Stimulated activated memory B cell treated with anti-CD40 and anti-IgM and Interleukin-4, amounts not matched to agents 10 μg/mL and 1 μg/mL and 100 μg/mL, for 72 hours (primary cell): ENCODE measurements around the gene GET4.

Experiments used
- ATAC-seq: fragments of 150-1000 bp; cut with Tn5 transposase; 2 replicates; pipeline ENCODE4 v1.10.0; 2021
- H3K27ac Mint-ChIP-seq: one replicate; pipeline ENCODE4 v1.8.0; 2022; ENCODE audit warnings: mild to moderate bottlenecking, mixed read lengths
- H3K27me3 Mint-ChIP-seq: one replicate; pipeline ENCODE4 v1.8.0; 2022; ENCODE audit warnings: mixed read lengths
- H3K36me3 Mint-ChIP-seq: one replicate; pipeline ENCODE4 v1.8.0; 2022; ENCODE audit warnings: mixed read lengths
- H3K4me1 Mint-ChIP-seq: one replicate; pipeline ENCODE4 v1.8.0; 2022; ENCODE audit warnings: mixed read lengths
- H3K4me3 Mint-ChIP-seq: one replicate; pipeline ENCODE4 v1.8.0; 2022; ENCODE audit warnings: mild to moderate bottlenecking, moderate library complexity, mixed read lengths
- H3K9me3 Mint-ChIP-seq: one replicate; pipeline ENCODE4 v1.8.0; 2022; ENCODE audit warnings: mixed read lengths

Gene GET4

DNA sequence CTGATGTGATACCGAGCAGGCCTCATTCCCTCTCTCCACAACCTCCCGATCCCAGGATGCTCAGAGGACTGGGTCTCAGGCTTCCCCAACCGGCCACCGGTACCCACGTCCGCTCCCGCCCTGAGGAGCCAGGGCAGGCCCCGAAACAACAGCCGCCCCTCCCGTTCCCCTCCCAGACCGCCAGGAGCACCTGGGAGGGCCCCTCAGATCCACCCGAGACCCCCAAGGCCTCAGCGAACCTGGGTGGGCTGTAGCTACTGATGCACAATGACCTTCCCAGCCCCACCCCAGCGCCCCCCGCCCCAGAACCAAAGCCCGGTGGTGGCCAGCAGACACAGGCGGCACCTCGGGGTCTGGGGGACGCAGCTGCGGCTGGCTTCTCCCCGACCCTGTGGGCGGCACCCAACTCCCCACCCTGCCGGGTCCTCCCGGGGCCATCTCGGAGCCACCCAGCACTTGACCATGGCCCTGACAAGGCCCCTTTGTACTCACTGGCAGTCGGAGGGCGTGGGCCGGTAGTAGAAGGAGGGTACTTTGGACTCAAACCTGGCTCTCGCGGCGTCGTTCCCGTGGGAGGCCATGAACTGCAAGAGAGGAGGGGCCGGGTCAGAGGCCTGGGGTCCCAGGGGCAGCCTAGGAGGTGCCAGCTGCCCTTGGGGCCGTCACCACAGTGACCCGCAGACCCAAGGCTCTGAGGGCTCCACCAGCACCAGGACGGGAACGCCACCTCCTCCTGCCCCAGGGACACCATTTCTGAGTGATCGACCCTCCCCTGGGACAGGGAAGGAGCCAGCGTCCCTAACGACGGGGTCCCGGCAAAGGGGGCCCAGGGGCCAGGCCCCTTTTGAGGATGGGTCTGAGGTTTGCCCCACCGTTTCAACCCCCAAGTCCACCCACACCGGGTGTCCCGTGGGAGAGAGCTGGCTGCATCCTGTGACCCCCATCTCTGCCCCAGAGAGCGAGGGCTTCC lies 50.0 kb downstream of the GET4 start:
- H3K9me3 Mint-ChIP-seq, result no peaks in the 10 kb centered on the region
- no peaks in the 10 kb centered on the region for H3K27me3 Mint-ChIP-seq
- H3K27ac Mint-ChIP-seq, result peak overlapping the region; percentile 85
- peaks cover 70% of the 10 kb centered on the region for H3K4me1 Mint-ChIP-seq
- H3K4me3 Mint-ChIP-seq, result no peak overlapping the region
- peaks cover 8% of the 10 kb centered on the region for H3K36me3 Mint-ChIP-seq
- no peak for ATAC-seq

DNA sequence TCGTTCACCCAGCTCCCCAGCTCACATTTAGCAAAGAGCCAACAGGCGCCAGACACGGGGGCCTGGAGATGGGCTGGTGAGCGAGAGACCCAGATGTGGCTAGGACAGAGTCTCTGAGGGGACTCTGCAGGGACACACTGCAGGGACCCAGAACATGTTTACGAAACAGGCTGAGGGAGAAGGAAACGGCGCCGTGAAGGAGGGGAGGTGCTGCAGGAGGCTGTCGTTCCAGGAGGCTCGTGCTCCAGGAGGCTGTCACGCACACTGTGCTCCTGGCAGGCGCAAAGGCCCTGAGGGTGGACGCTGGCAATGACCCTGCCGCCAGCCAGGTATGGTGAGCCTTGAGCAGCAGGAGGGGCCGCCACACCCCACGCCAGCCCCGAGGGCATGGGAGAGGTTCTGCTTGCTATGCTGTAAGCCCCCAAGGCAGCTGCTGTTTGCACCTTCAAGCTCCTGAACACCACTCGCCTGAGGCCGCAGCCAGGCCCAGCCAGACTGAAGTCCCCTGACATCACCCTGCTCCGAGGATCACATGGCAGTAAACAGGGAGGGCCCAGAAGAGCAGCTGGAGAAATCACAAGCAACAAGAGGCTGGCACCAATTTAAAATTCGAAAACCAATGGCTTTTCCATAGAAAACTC lies 50.8 kb downstream of the GET4 start:
- Mint-ChIP-seq H3K9me3 (no peaks in the 10 kb centered on the region), H3K36me3 (peaks cover 10% of the 10 kb centered on the region), H3K4me1 (peaks cover 62% of the 10 kb centered on the region), H3K27ac (peak overlapping the region; percentile 76), H3K4me3 (no peak overlapping the region), H3K27me3 (peaks cover 2% of the 10 kb centered on the region)
- ATAC-seq, result no peak

DNA sequence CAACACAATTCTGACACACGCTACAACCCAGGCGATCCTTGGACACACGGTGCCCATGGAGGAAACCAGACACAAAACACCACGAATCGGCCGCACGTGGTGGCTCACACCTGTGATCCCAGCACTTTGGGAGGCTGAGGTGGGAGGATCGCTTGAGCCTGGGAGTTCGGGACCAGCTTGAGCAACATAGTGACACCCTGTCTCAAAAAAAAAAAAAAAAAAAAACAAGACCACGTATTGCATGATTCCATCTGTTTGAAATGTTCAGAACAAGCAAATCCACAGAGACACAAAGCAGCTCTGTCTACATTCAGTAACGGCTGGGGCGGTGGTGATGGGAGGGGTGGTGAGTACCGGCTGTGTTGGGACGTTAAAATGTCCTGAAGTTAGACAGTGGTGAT lies 53.0 kb downstream of the GET4 start:
- Mint-ChIP-seq H3K4me1 (peaks cover 44% of the 10 kb centered on the region), H3K27ac (peak overlapping the region; percentile 85), H3K36me3 (peaks cover 18% of the 10 kb centered on the region), H3K4me3 (no peak overlapping the region), H3K9me3 (no peaks in the 10 kb centered on the region), H3K27me3 (peaks cover 7% of the 10 kb centered on the region)
- no peak for ATAC-seq

DNA sequence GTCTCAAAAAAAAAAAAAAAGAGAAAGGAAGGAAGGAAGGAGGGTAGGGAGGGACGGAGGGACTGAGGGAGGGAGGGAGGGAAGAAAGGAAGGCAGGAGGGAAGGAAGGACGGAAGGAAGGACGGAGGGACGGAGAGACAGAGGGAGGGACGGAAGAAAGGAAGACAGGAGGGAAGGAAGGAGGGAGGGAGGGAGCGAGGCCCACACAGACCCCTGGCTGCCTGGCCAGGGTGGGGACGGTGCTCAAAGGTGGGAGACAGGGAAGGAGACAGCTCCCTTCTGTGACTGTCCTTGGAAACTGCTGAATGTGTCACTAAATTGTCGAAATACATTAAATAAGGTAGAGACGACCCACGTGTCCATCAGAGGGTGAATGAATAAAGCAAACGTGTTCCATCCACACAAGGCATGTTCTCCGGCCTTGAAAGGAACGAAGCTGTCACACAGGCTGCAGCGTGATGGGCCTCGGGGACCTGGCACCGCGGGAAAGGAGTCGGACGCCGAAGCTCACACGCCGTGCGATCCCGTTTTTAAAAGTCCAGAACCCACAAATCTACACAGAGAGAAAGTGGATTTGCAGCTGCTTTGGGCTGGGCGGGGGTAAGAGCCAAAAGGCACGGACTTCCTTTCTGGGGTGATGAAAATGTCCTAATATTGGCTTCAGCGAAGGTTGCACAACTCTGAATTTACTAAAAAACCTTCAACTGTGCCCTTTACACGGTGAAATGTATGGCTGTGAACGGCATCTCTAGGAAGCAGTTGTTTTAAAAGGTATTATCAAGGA lies 54.8 kb downstream of the GET4 start:
- ATAC-seq, result no peak
- H3K36me3 Mint-ChIP-seq, result peaks cover 26% of the 10 kb centered on the region
- H3K9me3 Mint-ChIP-seq, result no peaks in the 10 kb centered on the region

DNA sequence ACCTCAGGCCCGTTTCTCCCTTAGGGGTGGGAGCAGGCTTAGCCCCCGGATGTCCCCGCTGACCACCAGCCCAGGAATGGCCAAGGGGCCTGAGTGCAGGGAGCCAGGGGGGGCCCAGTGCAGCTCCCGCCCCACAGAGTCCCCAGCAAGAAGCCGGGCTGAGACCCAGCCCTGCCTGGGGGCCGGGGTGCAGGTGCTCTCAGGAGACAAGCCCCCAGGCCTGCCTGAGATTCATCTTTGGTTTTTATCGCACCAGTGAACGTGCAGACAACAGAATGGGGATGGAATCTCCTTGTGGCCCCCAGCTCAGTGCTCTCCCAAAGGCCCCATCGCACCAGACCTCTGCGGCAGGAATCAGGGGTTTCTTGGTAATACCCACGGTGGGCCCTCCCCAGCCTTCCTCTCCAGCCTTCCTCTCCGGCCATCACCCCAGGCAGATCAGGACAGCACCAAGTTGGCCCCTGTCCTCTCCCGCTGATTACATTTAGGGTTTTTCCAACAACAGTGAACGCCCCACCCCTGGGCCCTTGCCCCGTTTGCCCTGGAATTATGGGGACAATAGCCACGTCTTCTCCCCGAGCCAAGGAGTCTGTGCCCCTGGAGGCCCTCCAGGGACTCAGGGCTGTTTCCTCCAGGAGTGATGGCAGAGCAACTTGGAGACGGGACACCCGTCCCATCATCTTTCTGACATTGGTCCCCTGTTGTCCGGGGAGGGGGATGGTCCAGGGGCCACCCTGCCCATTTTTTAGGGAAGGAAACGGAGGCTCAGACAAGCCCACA lies 55.7 kb downstream of the GET4 start:
- no peak overlapping the region for H3K4me3 Mint-ChIP-seq

More for the DNA sequence above, 54.8 kb downstream of the GET4 start:
- H3K27me3 Mint-ChIP-seq, result peaks cover 7% of the 10 kb centered on the region
- peak overlapping the region; percentile 85 for H3K27ac Mint-ChIP-seq
- no peak overlapping the region for H3K4me3 Mint-ChIP-seq
- peaks cover 42% of the 10 kb centered on the region for H3K4me1 Mint-ChIP-seq

DNA sequence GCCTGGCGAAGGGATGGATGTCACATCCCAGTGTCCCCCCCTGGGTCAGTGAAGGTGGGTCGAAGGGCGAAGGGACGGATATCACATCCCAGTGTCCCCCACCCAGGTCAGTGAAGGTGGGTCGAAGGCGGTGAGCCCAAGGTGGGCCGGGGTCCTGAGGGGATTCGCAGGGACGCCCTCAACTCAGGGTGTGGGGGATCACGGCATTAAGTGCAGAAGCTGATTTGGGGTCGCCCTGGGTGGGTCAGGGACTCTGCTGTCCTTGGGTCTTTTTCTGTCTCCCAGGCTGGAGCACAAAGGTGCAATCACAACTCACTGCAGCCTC lies 56.3 kb downstream of the GET4 start:
- no peak for ATAC-seq
- H3K9me3 Mint-ChIP-seq, result no peaks in the 10 kb centered on the region
- no peak overlapping the region for H3K4me3 Mint-ChIP-seq
- no peak overlapping the region for H3K27ac Mint-ChIP-seq
- H3K27me3 Mint-ChIP-seq, result peaks cover 7% of the 10 kb centered on the region
- H3K4me1 Mint-ChIP-seq, result peaks cover 39% of the 10 kb centered on the region
- H3K36me3 Mint-ChIP-seq, result peaks cover 31% of the 10 kb centered on the region

More for the DNA sequence above, 55.7 kb downstream of the GET4 start:
- Mint-ChIP-seq H3K4me1 (peaks cover 45% of the 10 kb centered on the region), H3K9me3 (no peaks in the 10 kb centered on the region), H3K36me3 (peaks cover 31% of the 10 kb centered on the region), H3K27me3 (peaks cover 7% of the 10 kb centered on the region), H3K27ac (no peak overlapping the region)
- ATAC-seq, result no peak

DNA sequence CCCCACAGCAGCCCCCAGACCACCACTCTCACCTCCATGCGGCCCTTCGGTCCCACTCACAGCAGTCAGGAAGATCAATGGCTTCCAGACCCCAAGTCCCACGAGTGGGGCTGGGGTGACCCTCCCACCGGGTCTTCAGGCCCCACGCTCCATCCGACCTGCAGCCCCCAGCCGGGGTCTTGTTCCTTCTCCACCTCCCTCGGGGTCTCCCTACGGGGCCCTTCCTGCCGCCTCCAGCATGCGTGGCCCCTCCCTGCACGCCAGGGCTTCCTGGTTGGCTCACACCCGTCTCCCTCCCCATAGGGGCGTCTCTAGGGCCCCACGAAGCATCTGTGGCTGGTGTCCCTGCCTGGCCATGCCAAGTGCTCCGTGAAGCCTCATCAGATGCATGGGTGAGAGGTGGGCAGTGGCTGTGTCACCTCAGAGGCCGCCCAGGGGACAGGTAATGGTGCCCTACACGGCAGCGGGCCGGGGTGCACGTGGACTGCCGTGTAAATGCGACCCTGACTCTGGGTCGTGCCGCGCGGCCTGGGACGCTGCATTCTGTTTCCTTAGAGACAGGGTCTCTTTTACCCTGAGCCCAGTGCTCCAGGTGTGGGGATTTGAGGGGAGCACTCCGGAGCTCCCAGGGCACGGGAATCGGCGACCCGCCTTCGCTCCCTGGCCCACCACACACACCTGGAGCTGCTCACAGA lies 58.3 kb downstream of the GET4 start:
- ATAC-seq, result no peak
- H3K4me1 Mint-ChIP-seq, result peaks cover 21% of the 10 kb centered on the region
- H3K9me3 Mint-ChIP-seq, result no peaks in the 10 kb centered on the region
- no peak overlapping the region for H3K27ac Mint-ChIP-seq
- peaks cover 7% of the 10 kb centered on the region for H3K27me3 Mint-ChIP-seq
- H3K4me3 Mint-ChIP-seq, result no peak overlapping the region
- peaks cover 31% of the 10 kb centered on the region for H3K36me3 Mint-ChIP-seq

DNA sequence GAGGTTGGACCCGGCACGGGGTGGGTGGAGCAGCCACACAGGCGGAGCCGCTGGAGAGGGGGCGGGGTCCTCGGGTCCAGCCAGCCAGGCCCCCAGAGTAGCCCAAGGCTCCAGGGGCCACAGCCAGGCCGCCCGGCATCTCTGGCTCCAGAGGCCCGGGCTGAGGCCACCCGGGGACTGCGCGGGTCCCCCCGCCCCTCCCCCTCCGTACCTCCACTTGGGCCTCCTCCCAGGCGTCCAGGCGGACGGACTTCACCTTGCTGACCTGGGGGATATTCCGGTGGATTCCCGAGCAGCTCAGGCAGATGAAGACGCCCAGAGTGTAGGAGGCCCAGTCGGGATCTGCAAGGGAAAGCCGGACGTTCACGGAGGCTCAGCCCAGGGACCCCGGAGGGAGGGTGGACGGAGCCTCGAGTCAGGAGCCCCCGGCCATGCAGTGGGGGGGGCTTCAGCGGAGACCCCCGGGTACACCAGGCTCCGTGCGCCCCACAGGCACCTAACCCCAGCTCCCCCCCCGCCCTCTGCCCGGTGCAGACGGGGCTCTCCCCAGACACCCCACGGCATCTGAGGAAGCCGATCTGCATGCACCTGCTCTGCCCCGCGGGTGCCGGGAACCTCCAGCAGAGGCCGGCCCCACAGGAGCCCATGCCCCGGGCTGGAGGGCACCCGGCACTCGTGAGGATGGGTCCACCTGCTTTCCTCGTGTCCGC lies 59.0 kb downstream of the GET4 start:
- H3K36me3 Mint-ChIP-seq, result peaks cover 31% of the 10 kb centered on the region
- H3K4me1 Mint-ChIP-seq, result peaks cover 14% of the 10 kb centered on the region
- peaks cover 7% of the 10 kb centered on the region for H3K27me3 Mint-ChIP-seq
- no peak overlapping the region for H3K27ac Mint-ChIP-seq
- peaks cover 4% of the 10 kb centered on the region for H3K9me3 Mint-ChIP-seq
- H3K4me3 Mint-ChIP-seq, result no peak overlapping the region
- peak; percentile 18 for ATAC-seq

DNA sequence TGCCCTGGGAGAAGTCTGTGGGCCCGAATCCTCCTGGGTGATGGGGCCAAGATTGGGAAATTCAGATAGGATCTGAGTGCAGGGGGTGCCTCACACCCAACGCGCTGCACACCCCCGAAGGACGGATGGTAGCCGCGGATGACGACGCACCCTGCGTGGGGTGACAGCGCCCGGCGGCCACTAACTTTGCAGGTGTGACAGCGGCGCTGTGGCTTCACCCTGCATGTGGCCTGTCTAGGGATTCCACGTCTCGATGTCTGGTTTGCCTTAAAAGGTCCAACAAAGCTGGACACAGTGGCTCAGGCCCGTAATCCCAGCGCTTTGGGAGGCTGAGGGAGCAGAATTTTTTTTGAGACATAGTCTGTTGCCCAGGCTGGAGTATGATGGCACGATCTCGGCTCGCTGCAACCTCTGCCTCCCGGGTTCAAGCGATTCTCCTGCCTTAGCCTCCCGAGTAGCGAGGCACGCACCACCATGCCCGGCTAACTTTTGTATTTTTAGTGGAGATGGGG lies 59.6 kb downstream of the GET4 start:
- Mint-ChIP-seq H3K27ac (peak overlapping the region; percentile 77), H3K9me3 (peaks cover 4% of the 10 kb centered on the region), H3K4me3 (peak overlapping the region; percentile 10), H3K36me3 (peaks cover 28% of the 10 kb centered on the region), H3K4me1 (peaks cover 15% of the 10 kb centered on the region), H3K27me3 (peaks cover 7% of the 10 kb centered on the region)
- no peak for ATAC-seq

DNA sequence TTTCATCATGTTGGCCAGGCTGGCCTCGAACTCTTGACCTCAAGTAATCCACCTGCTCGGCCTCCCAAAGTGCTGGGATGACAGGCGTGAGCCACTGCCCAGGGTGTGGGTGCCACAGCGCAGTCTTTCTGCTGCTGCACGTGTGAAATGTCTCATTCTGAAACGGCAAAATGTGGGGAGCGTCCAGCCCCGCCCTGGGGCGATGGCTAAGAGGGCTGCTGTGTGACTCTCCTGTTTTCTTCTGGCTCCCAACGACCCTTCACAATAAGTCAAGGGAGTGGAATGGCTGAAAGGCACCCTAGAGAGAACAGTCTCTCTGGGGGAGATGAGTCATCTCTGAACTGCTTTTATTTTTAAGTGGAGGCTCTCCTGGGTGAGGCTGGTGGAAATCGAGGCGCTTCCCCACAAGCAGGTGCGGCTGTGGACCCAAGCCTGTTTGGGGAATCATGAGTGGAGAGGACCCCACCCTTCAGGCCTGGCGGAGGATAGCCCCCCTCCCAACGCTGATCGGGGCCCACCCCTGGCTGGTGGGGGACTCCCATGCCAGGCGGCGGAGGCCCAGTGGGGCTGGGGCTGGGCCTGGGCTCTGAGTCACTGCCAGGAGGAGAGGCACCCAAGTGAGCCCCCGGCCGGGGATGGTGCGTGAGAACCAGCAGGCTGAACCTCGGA lies 60.2 kb downstream of the GET4 start:
- H3K4me3 Mint-ChIP-seq, result peak overlapping the region; percentile 10
- ATAC-seq, result peak; percentile 87
- H3K27me3 Mint-ChIP-seq, result peaks cover 7% of the 10 kb centered on the region
- H3K4me1 Mint-ChIP-seq, result peaks cover 21% of the 10 kb centered on the region
- peaks cover 30% of the 10 kb centered on the region for H3K36me3 Mint-ChIP-seq
- H3K9me3 Mint-ChIP-seq, result peaks cover 7% of the 10 kb centered on the region
- peak overlapping the region; percentile 77 for H3K27ac Mint-ChIP-seq

DNA sequence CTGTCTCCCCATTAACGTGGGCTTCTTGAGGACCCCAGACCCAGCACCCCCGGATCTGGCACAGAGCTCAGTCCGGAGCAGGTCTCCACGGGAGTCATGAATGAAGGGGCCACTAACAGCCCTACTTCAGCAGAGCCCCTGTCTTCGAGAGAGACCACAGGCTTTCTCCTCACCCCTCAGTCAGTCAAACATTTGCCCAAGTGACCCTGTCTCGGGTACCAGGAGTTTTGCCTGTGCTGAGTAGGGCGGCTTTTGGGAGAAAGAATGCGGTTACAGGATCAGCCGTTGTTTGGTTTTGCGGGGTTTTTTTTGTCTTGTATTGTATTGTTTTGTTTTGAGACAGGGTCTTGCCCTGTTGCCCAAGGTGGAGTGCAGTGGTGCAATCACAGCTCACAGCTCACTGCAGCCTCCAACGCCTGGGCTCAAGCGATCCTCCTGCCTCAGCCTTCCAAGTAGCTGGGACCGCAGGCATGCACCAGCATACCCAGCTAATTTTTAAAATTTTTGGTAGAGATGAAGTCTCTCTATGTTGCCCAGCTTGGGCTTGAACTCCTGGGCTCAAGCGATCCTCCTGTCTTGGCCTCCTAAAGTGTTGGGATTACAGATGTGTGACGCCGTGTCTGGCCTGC lies 61.6 kb downstream of the GET4 start:
- ATAC-seq, result no peak
- Mint-ChIP-seq H3K4me1 (peaks cover 28% of the 10 kb centered on the region), H3K27ac (no peak overlapping the region), H3K4me3 (no peak overlapping the region), H3K27me3 (no peaks in the 10 kb centered on the region), H3K9me3 (peaks cover 14% of the 10 kb centered on the region), H3K36me3 (peaks cover 29% of the 10 kb centered on the region)

DNA sequence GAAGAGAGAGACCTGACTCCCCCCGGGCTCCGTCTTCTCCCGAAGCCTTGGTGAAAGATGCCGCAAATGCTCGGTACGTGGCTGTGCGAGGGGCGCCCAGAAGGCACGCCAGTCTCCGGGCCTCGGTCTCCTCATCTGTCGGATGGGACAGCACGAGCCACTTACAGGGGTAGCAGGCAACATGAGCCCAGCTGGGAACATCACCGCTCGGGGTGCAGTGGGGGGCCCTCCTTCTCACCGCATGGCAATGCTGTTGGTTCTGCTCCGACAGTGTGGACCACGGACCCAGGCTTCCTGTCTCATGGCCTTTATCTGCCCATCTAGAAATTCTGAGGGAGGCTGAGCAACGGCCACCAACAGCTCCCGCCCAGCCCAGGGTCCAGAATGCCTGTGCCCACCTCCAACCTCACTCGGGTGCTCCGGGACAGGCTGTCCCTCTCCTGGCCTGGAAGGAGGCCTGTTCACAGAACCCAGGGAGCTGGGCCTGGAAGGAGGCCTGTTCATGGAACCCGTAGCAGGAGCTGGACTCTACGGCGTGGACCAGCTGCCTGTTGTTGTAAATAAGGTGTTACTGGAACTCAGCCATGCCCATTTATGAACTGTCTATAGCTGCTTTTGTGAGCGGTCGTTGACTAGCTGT lies 62.3 kb downstream of the GET4 start:
- Mint-ChIP-seq H3K4me1 (peaks cover 28% of the 10 kb centered on the region), H3K36me3 (peaks cover 29% of the 10 kb centered on the region), H3K27ac (no peak overlapping the region), H3K9me3 (peaks cover 14% of the 10 kb centered on the region), H3K4me3 (no peak overlapping the region), H3K27me3 (no peaks in the 10 kb centered on the region)
- no peak for ATAC-seq
